Esophagus muscularis mucosa (tissue), 4 donors: ENCODE results near the gene HTT.

Experiments
- CTCF ChIP-seq, 3 experiments: fragments of 200-600 bp in 2 of 3; fragments of 450-650 bp in 1 of 3; sonication (generic) in 2 of 3; IDR thresholded peaks; one replicate each; pipeline ENCODE4 v1.5.1; 2017 to 2019; ENCODE audit warnings: antibody characterized with exemption in 3 of 3, mild to moderate bottlenecking in 2 of 3, moderate library complexity in 1 of 3
- EP300 ChIP-seq: sonication (generic); formaldehyde crosslinking; IDR thresholded peaks from one replicate; pipeline ENCODE4 v1.6.1; 2017; ENCODE audit warnings: antibody characterized with exemption
- POLR2A ChIP-seq: fragments of 450-650 bp; IDR thresholded peaks from one replicate; pipeline ENCODE4 v1.6.1; 2017; ENCODE audit warnings: antibody characterized with exemption, moderate library complexity, mild to moderate bottlenecking, low read depth

- TF ChIP-seq EP300 (no peak), CTCF (IDR thresholded peaks at IDR 0.05) (no peak), POLR2A (no peak)
Observed at GRCh38 chr4:3074846-3075651, 568 bp downstream of the HTT start.
